Suprapubic skin (tissue), 4 donors: ENCODE measurements around the gene AEN. TPM values are rescaled to one million over a fixed set of nuclear protein-coding genes. Genes with fewer than 3 reads are reported as not detected.
A peak's percentile ranks its signal among the peaks of the same experiment; 100 is the strongest.

Experiments used
- DNase-seq, 2 donors: peaks; one replicate each; pipeline ENCODE4 v3.0.0-alpha.2; 2019; ENCODE audit warnings: low spot score in 2 of 2
- H3K27ac ChIP-seq: fragments of 200-600 bp; sonication (generic); one replicate; pipeline ENCODE4 v1.5.1; 2019
- H3K27me3 ChIP-seq: fragments of 200-600 bp; sonication (generic); one replicate; pipeline ENCODE4 v1.5.1; 2019
- H3K36me3 ChIP-seq: fragments of 200-600 bp; sonication (generic); one replicate; pipeline ENCODE4 v1.5.1; 2019
- H3K4me1 ChIP-seq: fragments of 200-600 bp; sonication (generic); one replicate; pipeline ENCODE4 v1.5.1; 2019
- H3K4me3 ChIP-seq: fragments of 200-600 bp; sonication (generic); one replicate; pipeline ENCODE4 v1.5.1; 2019; ENCODE audit warnings: mild to moderate bottlenecking
- H3K9me3 ChIP-seq: fragments of 200-600 bp; sonication (generic); one replicate; pipeline ENCODE4 v1.5.1; 2019
- EP300 ChIP-seq: sonication (generic); formaldehyde crosslinking; IDR thresholded peaks from one replicate; pipeline ENCODE4 v1.6.1; 2017; ENCODE audit warnings: antibody characterized with exemption
- POLR2A ChIP-seq, 2 donors: fragments of 450-650 bp; IDR thresholded peaks; one replicate each; pipeline ENCODE4 v1.6.1; 2017; ENCODE audit warnings: antibody characterized with exemption in 2 of 2, mild to moderate bottlenecking in 2 of 2, moderate library complexity in 2 of 2
- POLR2AphosphoS5 ChIP-seq, 3 donors: sonication (generic); formaldehyde crosslinking; IDR thresholded peaks; one replicate each; pipeline ENCODE4 v1.6.1; 2017; ENCODE audit warnings: antibody characterized with exemption in 3 of 3
- WGBS: methylation state at CpG from one replicate; pipeline ENCODE4 v1.1.5; 2018; 5-methylcytosine and 5-hydroxymethylcytosine counted together
- total RNA-seq, 4 donors: library from RNA; depleted of rRNA; stranded (reverse); fragments of >200 nt; gene quantifications; one replicate each; pipeline ENCODE4 v1.1.0, GENCODE V29; 2016
- TF ChIP-seq, protein P1 (sequence below), 2 donors: fragments of 200-600 bp in 1 of 2; fragments of 450-650 bp in 1 of 2; sonication (generic) in 1 of 2; IDR thresholded peaks; one replicate each; pipeline ENCODE4 v1.5.1; 2016 to 2019; ENCODE audit warnings: antibody characterized with exemption in 2 of 2, mild to moderate bottlenecking in 1 of 2, moderate library complexity in 1 of 2

AEN gene
- total RNA-seq, 4 donors from 2014 or later: 9.3 to 29.3 (median 17.3) TPM

DNA sequence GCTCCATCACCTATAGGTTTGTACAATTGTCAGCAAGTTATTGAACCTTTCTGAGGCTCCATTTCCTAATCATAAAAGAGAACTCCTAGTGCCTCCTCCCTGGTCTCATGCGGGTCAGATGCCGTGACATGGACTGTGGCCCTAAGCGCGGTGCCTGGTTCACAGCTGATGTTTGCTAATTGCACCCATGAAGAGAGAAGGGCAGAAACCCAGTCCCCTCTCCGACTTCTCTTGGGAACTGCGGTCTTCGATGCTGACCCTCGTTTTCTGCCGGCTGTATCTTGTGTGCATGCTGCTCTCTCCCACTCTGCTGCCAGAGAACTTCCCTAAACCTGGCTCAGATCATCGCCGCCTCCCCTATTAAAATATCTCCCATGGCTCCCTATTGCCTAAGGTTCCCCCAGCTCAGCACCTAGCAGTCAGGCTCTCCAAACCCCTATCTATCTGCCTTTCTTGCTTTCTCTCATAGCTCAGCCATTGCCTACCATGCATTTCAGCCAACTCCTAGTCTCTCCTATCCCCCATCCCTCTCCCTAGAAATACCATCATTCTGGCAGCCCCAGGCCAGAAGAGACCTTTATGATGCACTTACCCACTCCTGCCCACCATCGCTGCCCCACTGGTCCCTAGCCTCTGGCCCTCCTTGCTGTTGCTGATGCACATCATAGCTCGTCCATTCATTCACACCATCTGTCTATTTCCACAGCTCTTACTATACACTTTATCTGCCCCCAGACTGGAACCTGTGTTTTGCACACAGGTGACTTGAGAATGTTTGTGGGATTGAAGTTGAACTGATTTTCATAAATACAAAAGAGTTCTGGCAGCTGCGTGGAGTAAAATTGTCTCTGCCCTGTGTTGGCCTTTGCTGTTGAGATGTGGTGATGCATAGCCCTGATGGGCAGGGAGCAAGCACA is 24.3 kb downstream of the AEN start:
- Histone ChIP-seq H3K36me3 (no peaks in the 10 kb centered on the region), H3K27ac (no peak overlapping the region), H3K27me3 (no peaks in the 10 kb centered on the region), H3K4me1 (peaks cover 28% of the 10 kb centered on the region), H3K4me3 (no peak overlapping the region), H3K9me3 (no peaks in the 10 kb centered on the region)
- WGBS: 94% methylated on average over 14 of the region's 14 CpGs
- TF ChIP-seq POLR2AphosphoS5 (IDR thresholded peaks at IDR 0.05): no peak
- TF ChIP-seq, protein P1, sequence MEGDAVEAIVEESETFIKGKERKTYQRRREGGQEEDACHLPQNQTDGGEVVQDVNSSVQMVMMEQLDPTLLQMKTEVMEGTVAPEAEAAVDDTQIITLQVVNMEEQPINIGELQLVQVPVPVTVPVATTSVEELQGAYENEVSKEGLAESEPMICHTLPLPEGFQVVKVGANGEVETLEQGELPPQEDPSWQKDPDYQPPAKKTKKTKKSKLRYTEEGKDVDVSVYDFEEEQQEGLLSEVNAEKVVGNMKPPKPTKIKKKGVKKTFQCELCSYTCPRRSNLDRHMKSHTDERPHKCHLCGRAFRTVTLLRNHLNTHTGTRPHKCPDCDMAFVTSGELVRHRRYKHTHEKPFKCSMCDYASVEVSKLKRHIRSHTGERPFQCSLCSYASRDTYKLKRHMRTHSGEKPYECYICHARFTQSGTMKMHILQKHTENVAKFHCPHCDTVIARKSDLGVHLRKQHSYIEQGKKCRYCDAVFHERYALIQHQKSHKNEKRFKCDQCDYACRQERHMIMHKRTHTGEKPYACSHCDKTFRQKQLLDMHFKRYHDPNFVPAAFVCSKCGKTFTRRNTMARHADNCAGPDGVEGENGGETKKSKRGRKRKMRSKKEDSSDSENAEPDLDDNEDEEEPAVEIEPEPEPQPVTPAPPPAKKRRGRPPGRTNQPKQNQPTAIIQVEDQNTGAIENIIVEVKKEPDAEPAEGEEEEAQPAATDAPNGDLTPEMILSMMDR (IDR thresholded peaks at IDR 0.05): no peak
- TF ChIP-seq POLR2A (IDR thresholded peaks at IDR 0.05): no peak
- TF ChIP-seq EP300: no peak
- peak; percentile 24 to 58 for DNase-seq

DNA sequence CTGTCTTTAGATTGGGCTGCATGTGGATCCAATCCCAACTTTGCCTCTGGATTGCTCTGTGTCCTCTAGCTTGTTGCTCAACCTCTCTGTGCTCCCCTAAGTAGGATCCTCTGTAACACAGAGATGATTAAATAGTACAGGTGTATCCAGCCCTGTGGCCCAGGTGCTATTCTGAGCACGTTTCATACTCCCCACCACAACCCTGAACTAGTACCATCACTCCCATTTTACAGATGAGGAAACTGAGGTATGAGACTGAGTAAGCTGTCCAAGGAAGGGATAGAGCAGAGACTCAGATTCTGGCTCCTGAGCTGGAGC is 24.9 kb downstream of the AEN start:
- no peak overlapping the region for H3K4me3 ChIP-seq
- no peaks in the 10 kb centered on the region for H3K27me3 ChIP-seq
- H3K36me3 ChIP-seq: no peaks in the 10 kb centered on the region
- no peak overlapping the region for H3K27ac ChIP-seq
- peaks cover 28% of the 10 kb centered on the region for H3K4me1 ChIP-seq
- WGBS: 100% methylated on average over 1 of the region's 1 CpG
- no peaks in the 10 kb centered on the region for H3K9me3 ChIP-seq
- TF ChIP-seq POLR2AphosphoS5 (IDR thresholded peaks at IDR 0.05): no peak
- TF ChIP-seq, protein P1 (IDR thresholded peaks at IDR 0.05): no peak
- peak in 1 of 2 donors; percentile 10 for DNase-seq

DNA sequence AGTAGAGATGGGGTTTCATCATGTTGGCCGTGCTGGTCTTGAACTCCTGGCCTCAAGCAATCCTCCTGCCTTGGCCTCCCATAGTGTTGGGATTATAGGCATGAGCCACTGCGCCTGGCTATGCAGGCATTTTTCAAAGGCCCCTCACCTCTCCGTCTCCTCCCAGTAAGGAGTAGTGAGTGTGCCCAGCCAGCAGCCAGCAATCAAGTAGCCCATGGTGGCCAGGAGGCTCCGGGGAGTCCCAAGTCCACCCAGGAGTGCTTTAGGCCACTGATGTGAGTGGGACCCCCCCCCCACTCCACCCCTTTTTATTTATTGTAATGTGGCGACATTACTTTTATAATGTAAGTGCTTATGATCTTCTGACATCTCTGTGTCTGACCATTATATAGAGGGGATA is 25.8 kb downstream of the AEN start:
- Histone ChIP-seq H3K4me1 (peaks cover 28% of the 10 kb centered on the region), H3K27me3 (no peaks in the 10 kb centered on the region), H3K4me3 (no peak overlapping the region), H3K36me3 (no peaks in the 10 kb centered on the region), H3K9me3 (no peaks in the 10 kb centered on the region), H3K27ac (no peak overlapping the region)
- TF ChIP-seq POLR2AphosphoS5 (IDR thresholded peaks at IDR 0.05): no peak
- TF ChIP-seq EP300: no peak
- TF ChIP-seq POLR2A (IDR thresholded peaks at IDR 0.05): no peak
- TF ChIP-seq, protein P1 (IDR thresholded peaks at IDR 0.05): no peak
- DNase-seq: peak; percentile 41 to 69
- WGBS: 81% methylated on average over 5 of the region's 5 CpGs

DNA sequence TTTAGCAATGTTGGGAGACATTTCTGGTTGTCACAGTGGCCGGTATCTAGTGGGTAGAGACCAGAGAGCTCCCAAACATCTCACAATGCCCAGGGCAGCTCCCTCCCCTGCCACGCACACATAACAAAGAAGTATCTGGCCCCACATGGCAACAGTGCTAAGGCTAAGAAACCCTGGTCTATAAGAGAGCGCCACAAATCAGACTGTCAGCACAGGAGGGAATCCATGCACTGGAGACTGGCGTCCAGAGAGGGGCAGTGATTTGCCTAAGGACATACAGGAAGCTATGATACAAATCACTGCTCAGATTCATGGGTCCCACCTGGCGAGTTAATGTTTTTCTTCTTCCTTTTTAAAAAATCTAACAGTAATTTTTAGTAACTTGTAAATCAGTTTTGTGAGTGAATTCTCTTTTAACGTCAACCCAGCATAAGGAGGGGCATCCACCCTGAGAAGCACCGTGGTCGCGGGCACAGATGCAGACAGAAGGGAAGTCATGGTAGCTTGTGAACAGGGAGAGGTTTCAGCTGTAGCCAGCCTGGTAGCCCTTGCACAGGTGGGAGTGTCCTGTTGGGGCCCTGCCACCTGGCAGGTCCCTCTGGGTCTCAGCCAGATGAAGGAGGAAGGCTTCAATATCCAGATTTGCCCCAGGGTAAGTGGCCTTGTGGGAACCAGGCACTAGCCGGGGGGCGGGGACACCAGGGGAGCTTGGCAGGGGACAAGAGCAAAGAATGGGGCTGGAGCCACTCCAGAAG is 26.4 kb downstream of the AEN start:
- no peak for TF ChIP-seq POLR2A (IDR thresholded peaks at IDR 0.05)
- Histone ChIP-seq H3K4me3 (no peak overlapping the region), H3K36me3 (no peaks in the 10 kb centered on the region), H3K27ac (no peak overlapping the region), H3K9me3 (no peaks in the 10 kb centered on the region), H3K27me3 (no peaks in the 10 kb centered on the region), H3K4me1 (peaks cover 28% of the 10 kb centered on the region)
- 71% methylated on average over 10 of the region's 11 CpGs for WGBS
- peak; percentile 56 to 71 for DNase-seq

DNA sequence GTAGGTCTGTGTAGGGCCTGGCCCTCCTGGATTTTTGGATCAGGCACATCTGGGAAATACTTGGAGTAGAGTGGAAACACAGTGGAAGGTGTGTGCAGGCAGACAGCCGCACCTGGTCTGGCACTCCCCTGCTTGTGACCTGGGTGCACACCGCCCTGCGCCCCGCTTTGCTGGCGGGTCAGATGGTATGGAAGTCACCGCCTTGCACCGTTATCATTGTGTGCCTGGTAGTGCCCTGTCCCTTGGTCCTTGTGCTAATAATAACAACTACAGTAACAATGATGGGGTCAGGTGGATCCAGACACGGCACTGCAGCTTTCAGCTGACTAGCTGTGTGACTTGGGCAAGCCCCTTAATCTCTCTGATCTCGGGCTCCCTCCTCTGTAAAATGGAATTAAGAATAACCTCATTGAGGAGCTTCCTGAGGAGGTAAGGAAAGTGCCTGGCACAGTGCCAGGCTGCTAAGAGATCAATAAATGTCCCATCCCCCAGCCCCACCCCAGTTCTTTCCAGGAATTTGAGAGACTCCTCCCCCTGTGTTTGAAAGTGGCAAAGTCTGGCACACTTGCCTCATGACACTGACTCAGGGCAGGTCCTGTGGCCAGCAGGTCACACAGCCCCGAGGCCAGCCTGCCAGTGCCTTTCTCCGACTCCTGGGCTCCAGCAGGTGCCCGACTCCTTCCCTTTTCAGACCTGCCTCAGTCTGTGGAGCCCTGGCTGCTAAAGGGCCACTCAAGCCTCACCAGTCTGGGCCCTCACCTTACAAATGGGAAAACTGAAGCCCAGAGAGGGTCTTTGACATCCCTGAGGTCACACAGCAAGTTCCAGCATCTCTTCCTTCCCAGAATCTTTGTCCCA is 27.4 kb downstream of the AEN start:
- no peak for TF ChIP-seq POLR2A (IDR thresholded peaks at IDR 0.05)
- TF ChIP-seq POLR2AphosphoS5 (IDR thresholded peaks at IDR 0.05): no peak
- no peak for TF ChIP-seq EP300
- TF ChIP-seq, protein P1 (IDR thresholded peaks at IDR 0.05): no peak
- WGBS: 72% methylated on average over 10 of the region's 12 CpGs
- Histone ChIP-seq H3K4me1 (peaks cover 28% of the 10 kb centered on the region), H3K9me3 (no peaks in the 10 kb centered on the region), H3K27me3 (no peaks in the 10 kb centered on the region), H3K4me3 (no peak overlapping the region), H3K36me3 (no peaks in the 10 kb centered on the region), H3K27ac (peak overlapping the region; percentile 39)
- DNase-seq: peak; percentile 49 to 75
